Sigmoid colon (tissue), 7 donors: ENCODE measurements around the gene CMC1. TPM values are rescaled to one million over a fixed set of nuclear protein-coding genes. Genes with fewer than 3 reads are reported as not detected.

Experiments
- DNase-seq: peaks from one replicate; pipeline ENCODE4 v3.0.0-alpha.2; 2019
- H3K27ac ChIP-seq, 4 donors: fragments of 200-600 bp; sonication (generic); one replicate each; pipeline ENCODE4 v1.5.1; 2016 to 2019; ENCODE audit warnings: mild to moderate bottlenecking in 1 of 4
- H3K27me3 ChIP-seq, 3 donors: fragments of 200-600 bp; sonication (generic); one replicate each; pipeline ENCODE4 v1.5.1; 2019; ENCODE audit warnings: mild to moderate bottlenecking in 1 of 3
- H3K36me3 ChIP-seq, 4 donors: fragments of 200-600 bp; sonication (generic); one replicate each; pipeline ENCODE4 v1.5.1; 2016 to 2019
- H3K4me1 ChIP-seq, 4 donors: fragments of 200-600 bp; sonication (generic); one replicate each; pipeline ENCODE4 v1.5.1; 2017 to 2019
- H3K4me3 ChIP-seq, 4 donors: fragments of 200-600 bp; sonication (generic); one replicate each; pipeline ENCODE4 v1.5.1; 2017 to 2019; ENCODE audit warnings: mild to moderate bottlenecking in 2 of 4, moderate library complexity in 1 of 4
- H3K9me3 ChIP-seq, 4 donors: fragments of 200-600 bp in 3 of 4; sonication (generic) in 3 of 4; one replicate each; pipeline versions ENCODE4 v1.5.1 to v1.6.1; 2013 to 2019
- CTCF ChIP-seq, 4 experiments: fragments of 450-650 bp in 3 of 4; fragments of 200-600 bp in 1 of 4; IDR thresholded peaks; one replicate each; pipeline ENCODE4 v1.5.1; 2016 to 2019; ENCODE audit warnings: antibody characterized with exemption in 4 of 4, mild to moderate bottlenecking in 3 of 4, moderate library complexity in 2 of 4
- EP300 ChIP-seq, 4 donors: sonication (generic); formaldehyde crosslinking; IDR thresholded peaks; one replicate each; pipeline ENCODE4 v1.6.1; 2017; ENCODE audit warnings: antibody characterized with exemption in 4 of 4
- POLR2A ChIP-seq, 2 donors: fragments of 450-650 bp; IDR thresholded peaks; one replicate each; pipeline ENCODE4 v1.6.1; 2016; ENCODE audit warnings: antibody characterized with exemption in 2 of 2, mild to moderate bottlenecking in 2 of 2, moderate library complexity in 2 of 2
- POLR2AphosphoS5 ChIP-seq, 4 donors: sonication (generic); formaldehyde crosslinking; IDR thresholded peaks; one replicate each; pipeline ENCODE4 v1.6.1; 2017; ENCODE audit warnings: antibody characterized with exemption in 4 of 4
- WGBS, 2 donors: extraction: QIAGEN DNeasy Blood & Tissue Kit; methylation state at CpG; one replicate each; pipeline ENCODE4 v1.1.7; 2013; 5-methylcytosine and 5-hydroxymethylcytosine counted together
- intact Hi-C: fragments of 100-400 bp; cut with DNase I; formaldehyde crosslinking; loops from one replicate; pipeline ENCODE4 v1.15.1; 2023
- polyA plus RNA-seq, 3 donors: library from polyadenylated mRNA; stranded (reverse); fragments of 200-250 nt; gene quantifications; one replicate each; pipeline ENCODE4 v1.2.3, GENCODE V29; 2013
- total RNA-seq, 4 donors: library from RNA; depleted of rRNA; stranded (reverse); fragments of >200 nt; gene quantifications; one replicate each; pipeline ENCODE4 v1.1.0, GENCODE V29; 2016
- donor health status: healthy with polysubstance abuse.
- donor health status: Bipolar disorder and iron deficiency.
- donor health status: healthy.

Gene CMC1
- total and polyA plus RNA-seq, 7 donors: 6.1 to 111 (median 16.9) TPM

- DNase-seq: no peak
- Histone ChIP-seq H3K4me3 (no peak overlapping the region), H3K36me3 (peaks cover 0 to 23% (median 0%) of the 10 kb centered on the region in 4 donors), H3K9me3 (no peaks in the 10 kb centered on the region), H3K27me3 (no peaks in the 10 kb centered on the region), H3K4me1 (peaks cover 0 to 64% (median 29%) of the 10 kb centered on the region in 4 donors), H3K27ac (peak overlapping the region in 3 of 4 donors; percentile 5 to 39 (median 9))
- TF ChIP-seq EP300 (IDR thresholded peaks at IDR 0.05): no peak
- no peak for TF ChIP-seq POLR2A (IDR thresholded peaks at IDR 0.05)
- no peak for TF ChIP-seq CTCF (IDR thresholded peaks at IDR 0.05)
- TF ChIP-seq POLR2AphosphoS5 (IDR thresholded peaks at IDR 0.05): no peak
- intact Hi-C loops: no loop called here
Observed at GRCh38 chr3:28343144-28343543, 101.7 kb downstream of the CMC1 start.

- WGBS, 2 donors: 95 to 96% methylated on average over 1 of the region's 1 CpG
- Histone ChIP-seq H3K4me1 (peaks cover 0 to 75% (median 33%) of the 10 kb centered on the region in 4 donors), H3K9me3 (no peaks in the 10 kb centered on the region), H3K27ac (no peak overlapping the region), H3K36me3 (no peaks in the 10 kb centered on the region), H3K4me3 (no peak overlapping the region), H3K27me3 (no peaks in the 10 kb centered on the region)
- intact Hi-C loops: loop anchor here (5.0 kb wide), 1 partner anchor 103 kb away; the partner anchor contains the start of gene CMC1
- TF ChIP-seq POLR2AphosphoS5 (IDR thresholded peaks at IDR 0.05) (no peak), CTCF (IDR thresholded peaks at IDR 0.05) (no peak), POLR2A (IDR thresholded peaks at IDR 0.05) (no peak), EP300 (IDR thresholded peaks at IDR 0.05) (no peak)
- DNase-seq: no peak
Observed at GRCh38 chr3:28345690-28346089, 104.3 kb downstream of the CMC1 start.

- no peak for DNase-seq
- TF ChIP-seq POLR2AphosphoS5 (IDR thresholded peaks at IDR 0.05) (peak; percentile 50 to 75 (median 60)), EP300 (IDR thresholded peaks at IDR 0.05) (peak in 3 of 4 donors; percentile 27 to 61 (median 58)), CTCF (IDR thresholded peaks at IDR 0.05) (no peak), POLR2A (IDR thresholded peaks at IDR 0.05) (no peak)
- H3K4me3 ChIP-seq: peak overlapping the region; percentile 60 to 88 (median 77)
- peaks cover 0 to 62% (median 28%) of the 10 kb centered on the region in 4 donors for H3K4me1 ChIP-seq
- intact Hi-C loops: loop anchor here (5.0 kb wide), 1 partner anchor 105 kb away; the partner anchor contains the start of gene CMC1
- H3K9me3 ChIP-seq: no peaks in the 10 kb centered on the region
- peak overlapping the region; percentile 95 to 99 (median 98) for H3K27ac ChIP-seq
- no peaks in the 10 kb centered on the region for H3K27me3 ChIP-seq
- no peaks in the 10 kb centered on the region for H3K36me3 ChIP-seq
- 25 to 36% methylated on average over 16 of the region's 16 CpGs for WGBS, 2 donors
Observed at GRCh38 chr3:28347374-28348264, 106.2 kb downstream of the CMC1 start.

GRCh38 chr3:28348265-28348628, 106.8 kb downstream of the CMC1 start:
- peaks cover 0 to 3% (median under 1%) of the 10 kb centered on the region in 4 donors for H3K9me3 ChIP-seq
- DNase-seq: no peak
- peaks cover 0 to under 1% (median 0%) of the 10 kb centered on the region in 4 donors for H3K36me3 ChIP-seq
- 1 to 2% methylated on average over 16 of the region's 16 CpGs for WGBS, 2 donors
- TF ChIP-seq POLR2A (IDR thresholded peaks at IDR 0.05): peak in 1 of 2 donors; percentile 27
- no peak for TF ChIP-seq EP300 (IDR thresholded peaks at IDR 0.05)
- no peak for TF ChIP-seq CTCF (IDR thresholded peaks at IDR 0.05)
- TF ChIP-seq POLR2AphosphoS5 (IDR thresholded peaks at IDR 0.05): peak in 1 of 4 donors; percentile 55
- H3K4me3 ChIP-seq: peak overlapping the region; percentile 60 to 88 (median 77)
- no peaks in the 10 kb centered on the region for H3K27me3 ChIP-seq
- peak overlapping the region; percentile 95 to 99 (median 98) for H3K27ac ChIP-seq
- intact Hi-C loops: loop anchor here (5.0 kb wide), 1 partner anchor 106 kb away; the partner anchor contains the start of gene CMC1
- peaks cover 0 to 56% (median 25%) of the 10 kb centered on the region in 4 donors for H3K4me1 ChIP-seq
